ENCODE results near the gene RFT1. TPM values are rescaled to one million over a fixed set of nuclear protein-coding genes. Genes with fewer than 3 reads are reported as not detected.

RFT1 gene, protein sequence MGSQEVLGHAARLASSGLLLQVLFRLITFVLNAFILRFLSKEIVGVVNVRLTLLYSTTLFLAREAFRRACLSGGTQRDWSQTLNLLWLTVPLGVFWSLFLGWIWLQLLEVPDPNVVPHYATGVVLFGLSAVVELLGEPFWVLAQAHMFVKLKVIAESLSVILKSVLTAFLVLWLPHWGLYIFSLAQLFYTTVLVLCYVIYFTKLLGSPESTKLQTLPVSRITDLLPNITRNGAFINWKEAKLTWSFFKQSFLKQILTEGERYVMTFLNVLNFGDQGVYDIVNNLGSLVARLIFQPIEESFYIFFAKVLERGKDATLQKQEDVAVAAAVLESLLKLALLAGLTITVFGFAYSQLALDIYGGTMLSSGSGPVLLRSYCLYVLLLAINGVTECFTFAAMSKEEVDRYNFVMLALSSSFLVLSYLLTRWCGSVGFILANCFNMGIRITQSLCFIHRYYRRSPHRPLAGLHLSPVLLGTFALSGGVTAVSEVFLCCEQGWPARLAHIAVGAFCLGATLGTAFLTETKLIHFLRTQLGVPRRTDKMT
- total RNA-seq: 10 to 100 TPM; 23.7 to 25.9 TPM

DNA sequence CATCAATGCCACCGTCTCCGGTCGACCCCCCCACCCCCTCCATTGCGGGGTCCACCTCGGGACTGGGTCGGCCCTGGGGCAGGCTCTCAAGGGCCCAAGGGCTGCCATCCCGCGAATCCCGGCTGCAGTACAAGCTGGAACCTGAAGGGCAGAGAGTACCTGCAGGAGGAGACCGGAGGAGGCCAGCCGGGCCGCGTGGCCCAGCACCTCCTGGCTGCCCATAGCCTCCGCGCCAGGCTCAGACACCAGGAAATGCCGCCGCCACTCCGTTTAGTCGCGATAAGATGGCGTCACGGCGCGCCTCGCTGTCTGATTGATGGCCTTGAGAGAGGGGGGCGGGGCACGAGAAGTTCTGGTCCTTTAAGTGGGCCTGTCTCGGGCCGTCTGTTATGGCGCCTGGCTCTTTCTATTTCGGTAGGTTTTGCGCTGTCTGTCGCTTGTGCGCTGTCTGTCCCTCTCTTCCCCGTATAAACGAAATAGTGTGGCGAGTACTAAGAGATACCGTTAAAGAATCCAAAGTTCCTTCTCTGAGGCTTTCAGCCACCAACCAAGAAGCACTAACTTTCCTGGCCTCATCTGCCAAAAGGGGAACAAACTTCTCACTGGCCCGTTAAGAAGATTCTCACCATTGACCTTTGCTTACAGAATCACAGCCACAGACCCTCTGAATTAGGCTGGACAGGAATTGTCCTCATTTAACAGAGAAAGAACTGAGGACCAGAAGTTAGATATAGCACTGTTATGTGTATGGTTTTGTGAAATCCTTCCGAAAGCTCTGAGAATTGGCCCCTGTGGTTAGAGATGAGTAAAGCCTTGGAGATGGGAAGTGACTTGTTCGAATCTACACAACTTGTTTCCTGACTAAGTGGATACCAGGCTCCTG lies at the start of gene RFT1:
Gene RFT1 (minus strand): TSS at position 257 of the 883 bp plus-strand sequence. CDS start 35 bp downstream, at position 222.

DNA sequence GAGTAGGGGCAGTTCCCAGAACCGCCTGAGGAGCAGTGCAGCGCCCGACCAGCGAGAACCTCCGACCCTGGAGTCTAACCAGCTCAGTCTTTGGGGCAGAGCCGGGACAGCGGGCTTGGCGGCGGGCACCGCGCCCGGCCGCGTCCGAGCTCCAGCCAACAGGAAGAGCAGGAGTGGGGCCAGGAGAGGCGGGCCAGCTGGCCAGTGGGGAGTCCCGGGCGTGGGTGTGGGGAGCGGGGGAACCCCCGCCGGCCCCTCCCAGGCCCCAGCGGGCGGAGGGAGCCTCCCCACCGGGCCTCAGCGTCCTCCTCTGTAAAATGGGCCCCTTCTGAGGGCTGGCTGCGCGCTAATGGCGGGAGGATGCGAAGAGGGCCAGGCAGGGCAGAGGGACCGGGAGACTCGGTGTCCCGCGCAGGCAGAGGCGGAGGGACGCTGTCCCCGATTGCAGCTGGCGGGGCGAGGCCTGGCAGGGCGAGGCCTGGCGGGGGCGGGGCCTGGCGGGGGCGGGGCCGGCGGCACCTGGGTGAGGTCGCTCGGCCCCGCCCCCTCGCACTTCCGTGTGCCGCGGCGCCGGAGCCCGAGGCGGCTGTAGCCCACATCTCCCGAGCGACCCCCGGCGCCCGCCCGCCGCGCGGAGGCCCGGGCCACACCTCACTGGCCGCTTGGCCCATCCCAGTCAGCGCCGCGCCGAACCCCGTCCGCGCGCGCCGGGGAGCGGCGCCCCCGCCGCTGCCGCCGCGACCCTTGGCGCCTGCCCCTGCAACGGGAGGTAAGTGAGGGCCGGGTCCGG lies 30.6 kb upstream of the RFT1 start, which contains the start of gene PRKCD:
Gene PRKCD (plus strand): TSS at position 550 of the 790 bp plus-strand sequence. CDS start 17,214 bp downstream, outside the sequence.

DNA sequence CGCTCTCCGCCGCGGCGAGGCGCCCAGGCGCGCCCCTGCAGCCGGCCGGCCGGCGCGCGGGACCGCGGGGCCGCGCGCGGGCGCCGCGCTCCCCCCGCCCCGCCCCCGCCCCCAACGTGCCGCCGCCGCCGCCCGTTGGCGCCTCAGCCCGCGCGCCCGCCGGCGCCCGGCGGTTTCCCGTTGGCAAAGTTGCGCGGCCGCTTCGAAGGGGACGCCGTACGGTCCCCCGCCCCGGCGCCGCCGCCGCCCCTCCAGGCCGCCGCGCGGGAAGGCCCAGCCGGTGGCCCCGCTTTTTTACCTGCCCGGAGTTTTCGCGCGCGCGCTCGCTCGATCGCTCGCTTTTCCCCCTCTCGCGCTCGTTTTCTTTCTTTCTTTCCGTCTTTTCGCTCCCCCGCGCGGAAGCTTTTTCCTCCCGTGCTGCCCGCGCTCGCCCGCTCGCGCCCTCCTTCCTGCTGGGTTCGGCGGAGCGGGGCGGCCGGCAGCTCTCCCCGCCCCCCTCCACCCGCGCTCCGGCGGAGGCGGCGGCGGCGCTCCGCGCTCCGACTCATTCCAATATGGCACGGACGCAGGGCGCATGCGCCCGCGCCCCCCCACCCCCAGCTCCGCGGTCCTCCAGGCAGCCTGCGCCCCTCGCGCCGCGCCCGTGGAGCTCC lies 84.6 kb downstream of the RFT1 start, which contains the start of gene SFMBT1:
Gene SFMBT1 (minus strand): TSS at position 556 of the 653 bp plus-strand sequence. CDS start 76,945 bp downstream, outside the sequence.

Other genes starting within 250 kb of the RFT1 start
- 10 to 100 TPM; 22.4 to 24.8 TPM for gene STIMATE, start 232.9 kb downstream of the RFT1 start, total RNA-seq
- 10 to 100 TPM; 31.7 to 32.3 TPM for gene SFMBT1, start 84.4 kb downstream of the RFT1 start, total RNA-seq
- 10 to 100 TPM; 18.3 to 19.7 TPM for gene PRKCD, start 30.8 kb upstream of the RFT1 start, total RNA-seq
- 100 to 1,000 TPM; 291 to 295 TPM for gene TKT, start 125.6 kb upstream of the RFT1 start, total RNA-seq
- gene DCP1A, start 217.1 kb upstream of the RFT1 start, total RNA-seq: 10 to 100 TPM; 24.7 to 26.3 TPM

All from activated naive CD4-positive, alpha-beta T cell treated with anti-CD3 and anti-CD28 coated beads, Interleukin-2, amount 10 ng/mL, durations not matched to agents 5 hours and 36 hours (primary cell).